Activated CD4-positive, alpha-beta T cell treated with anti-CD3 and anti-CD28 coated beads for 24 hours (primary cell): ENCODE results near the gene CRYAB.
"Not testable (repeated sequence)": the region's sequence is repeated elsewhere in the genome, so short reads cannot be mapped to it uniquely, and the experiment has no call there.

ENCODE experiments used
- DNase-seq, 2 donors: peaks; one replicate each; pipeline ENCODE4 v3.0.0-alpha.2; 2020; ENCODE audit warnings: low read depth in 2 of 2

Gene CRYAB

GRCh38 chr11:111933872-111934271 is 22.3 kb upstream of the CRYAB start:
- DNase-seq: no peak

- not testable (repeated sequence) for DNase-seq
Observed at GRCh38 chr11:111933176-111933575, 21.6 kb upstream of the CRYAB start.

GRCh38 chr11:111932611-111932950 is 21.0 kb upstream of the CRYAB start:
- DNase-seq: no peak

GRCh38 chr11:111930472-111930871 is 18.9 kb upstream of the CRYAB start:
- DNase-seq: no peak

GRCh38 chr11:111926505-111927391 is 15.2 kb upstream of the CRYAB start:
- peak; percentile 90 for DNase-seq

- no peak for DNase-seq
Observed at GRCh38 chr11:111925953-111926352, 14.4 kb upstream of the CRYAB start.

GRCh38 chr11:111923951-111924350 is 12.4 kb upstream of the CRYAB start:
- DNase-seq: no peak

GRCh38 chr11:111923351-111923788 is 11.8 kb upstream of the CRYAB start:
- no peak for DNase-seq

- DNase-seq: no peak
Observed at GRCh38 chr11:111922803-111923202, 11.2 kb upstream of the CRYAB start.

- no peak for DNase-seq
Observed at GRCh38 chr11:111921541-111922230, 10.1 kb upstream of the CRYAB start.

- DNase-seq: no peak
Observed at GRCh38 chr11:111920908-111921307, 9.3 kb upstream of the CRYAB start.

GRCh38 chr11:111918390-111919256 is 7.1 kb upstream of the CRYAB start, which contains the start of gene C11orf52:
TSS of gene C11orf52 (plus strand) at chr11:111918913. CDS start at chr11:111918973, 60 bp downstream.
- no peak for DNase-seq

GRCh38 chr11:111917788-111918187 is 6.2 kb upstream of the CRYAB start:
- DNase-seq: no peak

GRCh38 chr11:111917312-111917711 is 5.7 kb upstream of the CRYAB start:
- no peak for DNase-seq

GRCh38 chr11:111916768-111917167 is 5.2 kb upstream of the CRYAB start:
- DNase-seq: no peak

GRCh38 chr11:111913997-111914396 is 2.4 kb upstream of the CRYAB start:
- DNase-seq: no peak

GRCh38 chr11:111913031-111913861 is 1.7 kb upstream of the CRYAB start:
- no peak for DNase-seq

GRCh38 chr11:111912535-111912934 is 965 bp upstream of the CRYAB start, which contains the start of gene HSPB2:
TSS of gene HSPB2 (plus strand) at chr11:111912734. CDS start at chr11:111912830, 96 bp downstream.
- DNase-seq: no peak

GRCh38 chr11:111910676-111911562 is 651 bp downstream of the CRYAB start:
- no peak for DNase-seq

GRCh38 chr11:111909378-111909777 is 2.2 kb downstream of the CRYAB start:
- no peak for DNase-seq
